B cell (primary cell): ENCODE data around the gene KRT77.

ENCODE experiments used
- CTCF ChIP-seq: fragments of 200-600 bp; IDR thresholded peaks from one replicate; pipeline ENCODE4 v1.8.0; 2022; ENCODE audit warnings: antibody characterized with exemption, mild to moderate bottlenecking
- EZH2 ChIP-seq: IDR thresholded peaks from 2 replicates; pipeline ENCODE4 v1.6.1; 2012; ENCODE audit warnings: borderline replicate concordance, low read depth, mild to moderate bottlenecking, moderate library complexity, low read length; ENCODE audit not compliant: insufficient read depth, poor library complexity, severe bottlenecking

GRCh38 chr12:52672321-52672933 is 30.9 kb downstream of the KRT77 start:
- no peak for TF ChIP-seq EZH2
- TF ChIP-seq CTCF = no peak
